ENCODE data around the gene ST8SIA5. TPM values are rescaled to one million over a fixed set of nuclear protein-coding genes. Genes with fewer than 3 reads are reported as not detected.

The ST8SIA5 gene
- total and polyA plus RNA-seq, 2 donors (not counting 1 experiment from before 2014, with no cell fraction given) = under 0.01 to 0.01 TPM

GRCh38 chr18:46715062-46715461 lies 41.8 kb downstream of the ST8SIA5 start:
- Histone ChIP-seq H3K36me3 (ENCODE audit: control insufficient read depth, insufficient read depth, low read length) (no peaks in the 10 kb centered on the region), H3K79me2 (ENCODE audit: control insufficient read depth, insufficient read depth, low read length) (no peaks in the 10 kb centered on the region), H3K4me3 (replicated peaks in 1 of 4; ENCODE audit: control extremely low read depth in 1 of 4, insufficient read depth in 1 of 4, low read depth in 3 of 4, low read length in 4 of 4) (no peak overlapping the region), H2AFZ (ENCODE audit: low read length) (no peak overlapping the region), H4K20me1 (ENCODE audit: control insufficient read depth, extremely low read depth, insufficient read depth, low read length) (no peaks in the 10 kb centered on the region), H3K4me2 (ENCODE audit: extremely low read depth, insufficient read depth, low read length) (no peak overlapping the region), H3K4me1 (ENCODE audit: control insufficient read depth, extremely low read depth, insufficient read depth, low read length) (peaks cover 9% of the 10 kb centered on the region), H3K9me3 (ENCODE audit: control insufficient read depth, insufficient read depth, low read depth, low read length) (no peaks in the 10 kb centered on the region), H3K9ac (ENCODE audit: insufficient read depth, low read length) (no peak overlapping the region), H3K27ac (ENCODE audit: insufficient read depth, low read length) (no peak overlapping the region), H3K27me3 (ENCODE audit: control insufficient read depth, insufficient read depth, low read length) (no peaks in the 10 kb centered on the region)
- DNase-seq (ENCODE audit: low read depth in 2 of 2) = no peak
- TF ChIP-seq CTCF (conservative IDR thresholded peaks at IDR 0.05 in 1 of 2, IDR thresholded peaks at IDR 0.05 in 1 of 2; ENCODE audit: low read depth in 1 of 2, low read length in 2 of 2) (no peak), EZH2 (IDR thresholded peaks at IDR 0.05; ENCODE audit: low read length, missing control alignments) (no peak)

GRCh38 chr18:46712406-46712805 lies 44.4 kb downstream of the ST8SIA5 start:
- Histone ChIP-seq H3K9ac (ENCODE audit: insufficient read depth, low read length) (no peak overlapping the region), H3K36me3 (ENCODE audit: control insufficient read depth, insufficient read depth, low read length) (no peaks in the 10 kb centered on the region), H3K27me3 (ENCODE audit: control insufficient read depth, insufficient read depth, low read length) (no peaks in the 10 kb centered on the region), H3K4me2 (ENCODE audit: extremely low read depth, insufficient read depth, low read length) (peak overlapping the region; percentile 37), H2AFZ (ENCODE audit: low read length) (no peak overlapping the region), H4K20me1 (ENCODE audit: control insufficient read depth, extremely low read depth, insufficient read depth, low read length) (no peaks in the 10 kb centered on the region), H3K79me2 (ENCODE audit: control insufficient read depth, insufficient read depth, low read length) (no peaks in the 10 kb centered on the region), H3K4me1 (ENCODE audit: control insufficient read depth, extremely low read depth, insufficient read depth, low read length) (peaks cover 6% of the 10 kb centered on the region), H3K27ac (ENCODE audit: insufficient read depth, low read length) (no peak overlapping the region), H3K9me3 (ENCODE audit: control insufficient read depth, insufficient read depth, low read depth, low read length) (no peaks in the 10 kb centered on the region), H3K4me3 (replicated peaks in 1 of 4; ENCODE audit: control extremely low read depth in 1 of 4, insufficient read depth in 1 of 4, low read depth in 3 of 4, low read length in 4 of 4) (no peak overlapping the region)
- TF ChIP-seq EZH2 (IDR thresholded peaks at IDR 0.05; ENCODE audit: low read length, missing control alignments) (no peak), CTCF (conservative IDR thresholded peaks at IDR 0.05 in 1 of 2, IDR thresholded peaks at IDR 0.05 in 1 of 2; ENCODE audit: low read depth in 1 of 2, low read length in 2 of 2) (no peak)
- DNase-seq (ENCODE audit: low read depth in 2 of 2) = peak; percentile 63 to 91

- Histone ChIP-seq H3K36me3 (ENCODE audit: control insufficient read depth, insufficient read depth, low read length) (no peaks in the 10 kb centered on the region), H3K9ac (ENCODE audit: insufficient read depth, low read length) (no peak overlapping the region), H3K79me2 (ENCODE audit: control insufficient read depth, insufficient read depth, low read length) (no peaks in the 10 kb centered on the region), H3K27me3 (ENCODE audit: control insufficient read depth, insufficient read depth, low read length) (no peaks in the 10 kb centered on the region), H3K4me3 (replicated peaks in 1 of 4; ENCODE audit: control extremely low read depth in 1 of 4, insufficient read depth in 1 of 4, low read depth in 3 of 4, low read length in 4 of 4) (no peak overlapping the region), H4K20me1 (ENCODE audit: control insufficient read depth, extremely low read depth, insufficient read depth, low read length) (no peaks in the 10 kb centered on the region), H3K27ac (ENCODE audit: insufficient read depth, low read length) (no peak overlapping the region), H2AFZ (ENCODE audit: low read length) (no peak overlapping the region), H3K9me3 (ENCODE audit: control insufficient read depth, insufficient read depth, low read depth, low read length) (no peaks in the 10 kb centered on the region), H3K4me1 (ENCODE audit: control insufficient read depth, extremely low read depth, insufficient read depth, low read length) (peaks cover 6% of the 10 kb centered on the region), H3K4me2 (ENCODE audit: extremely low read depth, insufficient read depth, low read length) (peak overlapping the region; percentile 37)
- DNase-seq (ENCODE audit: low read depth in 2 of 2) = no peak
- TF ChIP-seq EZH2 (IDR thresholded peaks at IDR 0.05; ENCODE audit: low read length, missing control alignments) (no peak), CTCF (conservative IDR thresholded peaks at IDR 0.05 in 1 of 2, IDR thresholded peaks at IDR 0.05 in 1 of 2; ENCODE audit: low read depth in 1 of 2, low read length in 2 of 2) (no peak)
Observed at GRCh38 chr18:46711444-46711863, 45.4 kb downstream of the ST8SIA5 start.

Measured in fibroblast of lung (primary cell).